ENCODE results near the gene CDHR5.

The CDHR5 gene

GRCh38 chr11:624705-625635 is at the start of gene CDHR5:
TSS of gene CDHR5 (minus strand) at chr11:624955. CDS start at chr11:624902, 53 bp downstream.
- H3K4me3 ChIP-seq (ENCODE audit: low read length) = peak within 1 kb of the TSS; percentile 48
- H3K27ac ChIP-seq (ENCODE audit: low read depth, low read length) = no peak within 1 kb of the TSS
- peak within 1 kb of the TSS; percentile 30 for H3K9ac ChIP-seq (ENCODE audit: low read length)

GRCh38 chr11:674406-674805 is 49.7 kb upstream of the CDHR5 start:
- H3K36me3 ChIP-seq (ENCODE audit: control insufficient read depth, insufficient read depth, low read length) = peaks cover 16% of the 10 kb centered on the region
- H3K9ac ChIP-seq (ENCODE audit: low read length) = no peak overlapping the region

More at GRCh38 chr11:624705-625635, at the start of gene CDHR5:
- H3K36me3 ChIP-seq (ENCODE audit: control insufficient read depth, insufficient read depth, low read length) = no peaks in the 10 kb centered on the region
- no peaks in the 10 kb centered on the region for H3K27me3 ChIP-seq (ENCODE audit: control insufficient read depth, insufficient read depth, low read length)
- no peaks in the 10 kb centered on the region for H3K4me1 ChIP-seq (ENCODE audit: control insufficient read depth, insufficient read depth, low read length)

GRCh38 chr11:673866-674265 is 49.1 kb upstream of the CDHR5 start:
- H3K4me1 ChIP-seq (ENCODE audit: control insufficient read depth, insufficient read depth, low read length) = no peaks in the 10 kb centered on the region
- H3K27me3 ChIP-seq (ENCODE audit: control insufficient read depth, insufficient read depth, low read length) = no peaks in the 10 kb centered on the region
- H3K9ac ChIP-seq (ENCODE audit: low read length) = no peak overlapping the region
- H3K4me3 ChIP-seq (ENCODE audit: low read length) = no peak overlapping the region
- no peak overlapping the region for H3K27ac ChIP-seq (ENCODE audit: low read depth, low read length)
- peaks cover 14% of the 10 kb centered on the region for H3K36me3 ChIP-seq (ENCODE audit: control insufficient read depth, insufficient read depth, low read length)

More at GRCh38 chr11:674406-674805, 49.7 kb upstream of the CDHR5 start:
- Histone ChIP-seq H3K4me1 (ENCODE audit: control insufficient read depth, insufficient read depth, low read length) (no peaks in the 10 kb centered on the region), H3K4me3 (ENCODE audit: low read length) (no peak overlapping the region), H3K27me3 (ENCODE audit: control insufficient read depth, insufficient read depth, low read length) (no peaks in the 10 kb centered on the region), H3K27ac (ENCODE audit: low read depth, low read length) (no peak overlapping the region)

- Histone ChIP-seq H3K27me3 (ENCODE audit: control insufficient read depth, insufficient read depth, low read length) (no peaks in the 10 kb centered on the region), H3K4me3 (ENCODE audit: low read length) (no peak overlapping the region), H3K36me3 (ENCODE audit: control insufficient read depth, insufficient read depth, low read length) (peaks cover 2% of the 10 kb centered on the region), H3K4me1 (ENCODE audit: control insufficient read depth, insufficient read depth, low read length) (peaks cover 11% of the 10 kb centered on the region), H3K27ac (ENCODE audit: low read depth, low read length) (peak overlapping the region; percentile 68), H3K9ac (ENCODE audit: low read length) (no peak overlapping the region)
Measured at GRCh38 chr11:665704-666281, 41.0 kb upstream of the CDHR5 start.

GRCh38 chr11:665062-665703 is 40.4 kb upstream of the CDHR5 start:
- H3K4me1 ChIP-seq (ENCODE audit: control insufficient read depth, insufficient read depth, low read length) = peaks cover 11% of the 10 kb centered on the region
- no peaks in the 10 kb centered on the region for H3K27me3 ChIP-seq (ENCODE audit: control insufficient read depth, insufficient read depth, low read length)
- no peak overlapping the region for H3K4me3 ChIP-seq (ENCODE audit: low read length)
- peaks cover 2% of the 10 kb centered on the region for H3K36me3 ChIP-seq (ENCODE audit: control insufficient read depth, insufficient read depth, low read length)
- H3K9ac ChIP-seq (ENCODE audit: low read length) = no peak overlapping the region
- peak overlapping the region; percentile 68 for H3K27ac ChIP-seq (ENCODE audit: low read depth, low read length)

- H3K4me3 ChIP-seq (ENCODE audit: low read length) = no peak overlapping the region
- peaks cover 5% of the 10 kb centered on the region for H3K36me3 ChIP-seq (ENCODE audit: control insufficient read depth, insufficient read depth, low read length)
- no peak overlapping the region for H3K9ac ChIP-seq (ENCODE audit: low read length)
- peaks cover 11% of the 10 kb centered on the region for H3K4me1 ChIP-seq (ENCODE audit: control insufficient read depth, insufficient read depth, low read length)
- no peaks in the 10 kb centered on the region for H3K27me3 ChIP-seq (ENCODE audit: control insufficient read depth, insufficient read depth, low read length)
- H3K27ac ChIP-seq (ENCODE audit: low read depth, low read length) = no peak overlapping the region
Measured at GRCh38 chr11:662689-663274, 38.0 kb upstream of the CDHR5 start.

- Histone ChIP-seq H3K36me3 (ENCODE audit: control insufficient read depth, insufficient read depth, low read length) (peaks cover 2% of the 10 kb centered on the region), H3K27ac (ENCODE audit: low read depth, low read length) (no peak overlapping the region), H3K4me3 (ENCODE audit: low read length) (no peak overlapping the region), H3K9ac (ENCODE audit: low read length) (no peak overlapping the region), H3K27me3 (ENCODE audit: control insufficient read depth, insufficient read depth, low read length) (no peaks in the 10 kb centered on the region), H3K4me1 (ENCODE audit: control insufficient read depth, insufficient read depth, low read length) (peaks cover 7% of the 10 kb centered on the region)
Measured at GRCh38 chr11:660681-661444, 36.1 kb upstream of the CDHR5 start.

GRCh38 chr11:660281-660680 is 35.5 kb upstream of the CDHR5 start:
- Histone ChIP-seq H3K27ac (ENCODE audit: low read depth, low read length) (no peak overlapping the region), H3K27me3 (ENCODE audit: control insufficient read depth, insufficient read depth, low read length) (no peaks in the 10 kb centered on the region), H3K4me1 (ENCODE audit: control insufficient read depth, insufficient read depth, low read length) (peaks cover 1% of the 10 kb centered on the region), H3K36me3 (ENCODE audit: control insufficient read depth, insufficient read depth, low read length) (peaks cover 2% of the 10 kb centered on the region), H3K4me3 (ENCODE audit: low read length) (no peak overlapping the region), H3K9ac (ENCODE audit: low read length) (no peak overlapping the region)

- H3K9ac ChIP-seq (ENCODE audit: low read length) = no peak overlapping the region
- peaks cover 2% of the 10 kb centered on the region for H3K36me3 ChIP-seq (ENCODE audit: control insufficient read depth, insufficient read depth, low read length)
- H3K27me3 ChIP-seq (ENCODE audit: control insufficient read depth, insufficient read depth, low read length) = no peaks in the 10 kb centered on the region
- H3K27ac ChIP-seq (ENCODE audit: low read depth, low read length) = no peak overlapping the region
- no peak overlapping the region for H3K4me3 ChIP-seq (ENCODE audit: low read length)
- no peaks in the 10 kb centered on the region for H3K4me1 ChIP-seq (ENCODE audit: control insufficient read depth, insufficient read depth, low read length)
Measured at GRCh38 chr11:659532-660085, 34.9 kb upstream of the CDHR5 start.

- no peaks in the 10 kb centered on the region for H3K27me3 ChIP-seq (ENCODE audit: control insufficient read depth, insufficient read depth, low read length)
- no peaks in the 10 kb centered on the region for H3K4me1 ChIP-seq (ENCODE audit: control insufficient read depth, insufficient read depth, low read length)
- no peak overlapping the region for H3K27ac ChIP-seq (ENCODE audit: low read depth, low read length)
- no peak overlapping the region for H3K9ac ChIP-seq (ENCODE audit: low read length)
- no peak overlapping the region for H3K4me3 ChIP-seq (ENCODE audit: low read length)
- H3K36me3 ChIP-seq (ENCODE audit: control insufficient read depth, insufficient read depth, low read length) = peaks cover 8% of the 10 kb centered on the region
Measured at GRCh38 chr11:657691-658126, 33.0 kb upstream of the CDHR5 start.

GRCh38 chr11:656866-657265 is 32.1 kb upstream of the CDHR5 start:
- Histone ChIP-seq H3K27me3 (ENCODE audit: control insufficient read depth, insufficient read depth, low read length) (no peaks in the 10 kb centered on the region), H3K4me3 (ENCODE audit: low read length) (no peak overlapping the region), H3K27ac (ENCODE audit: low read depth, low read length) (no peak overlapping the region), H3K4me1 (ENCODE audit: control insufficient read depth, insufficient read depth, low read length) (no peaks in the 10 kb centered on the region), H3K36me3 (ENCODE audit: control insufficient read depth, insufficient read depth, low read length) (peaks cover 8% of the 10 kb centered on the region), H3K9ac (ENCODE audit: low read length) (no peak overlapping the region)

Measured in rectal smooth muscle tissue (tissue), 1 donor.